HEK293 (cell line): Measurements from ENCODE around the gene TNFSF11.

ENCODE experiments used
- CTCF ChIA-PET: fragments of 350-600 bp; formaldehyde crosslinking; extraction: SDS; loops from one replicate; lab custom pipeline; 2021; ENCODE audit warnings: antibody characterized with exemption; lab: Yijun Ruan, JAX
- POLR2A ChIA-PET: fragments of 300-600 bp; formaldehyde crosslinking; extraction: SDS; loops from one replicate; lab custom pipeline; 2020; ENCODE audit warnings: antibody characterized with exemption, inconsistent platforms; lab: Yijun Ruan, JAX
- H3K27ac ChIP-seq: fragments of 200-500 bp; sonication (Bioruptor generic); 2 replicates; pipeline ENCODE4 v1.5.1; 2014; ENCODE audit warnings: low read depth, low read length, control low read depth, inconsistent platforms; ENCODE audit errors: extremely low read depth
- H3K36me3 ChIP-seq, 2 experiments: fragments of 200-500 bp in 1 of 2; sonication (Bioruptor generic) in 1 of 2; 1 replicate in 1 of 2; 2 replicates in 1 of 2; pipeline ENCODE4 v1.5.1; 2014 to 2017; ENCODE audit warnings: inconsistent platforms in 2 of 2, low read length in 2 of 2; ENCODE audit not compliant: control insufficient read depth in 2 of 2, insufficient read depth in 1 of 2
- H3K4me1 ChIP-seq: fragments of 200-500 bp; sonication (Bioruptor generic); 2 replicates; pipeline ENCODE4 v1.5.1; 2014; ENCODE audit warnings: mild to moderate bottlenecking, low read length, inconsistent platforms; ENCODE audit not compliant: control insufficient read depth, insufficient read depth
- H3K4me3 ChIP-seq: 2 replicates; pipeline ENCODE4 v1.5.1; 2011; ENCODE audit warnings: low read depth, mild to moderate bottlenecking, control low read depth, low read length, moderate library complexity
- H3K9me3 ChIP-seq: fragments of 200-500 bp; sonication (Bioruptor generic); 2 replicates; pipeline ENCODE4 v1.5.1; 2014; ENCODE audit warnings: low read depth, low read length, inconsistent platforms; ENCODE audit not compliant: control insufficient read depth, insufficient read depth
- BCL11B ChIP-seq: fragments of 450-650 bp; formaldehyde crosslinking; IDR thresholded peaks from 2 replicates; pipeline ENCODE4 v1.5.1; 2016; ENCODE audit warnings: low read depth, missing biosample characterization, missing genetic modification characterization
- HOXA7 ChIP-seq: sonication (generic); formaldehyde crosslinking; IDR thresholded peaks from 2 replicates; pipeline ENCODE4 v1.8.1; 2022; ENCODE audit warnings: missing genetic modification reagents, borderline replicate concordance
- KLF10 ChIP-seq: fragments of 450-650 bp; IDR thresholded peaks from 2 replicates; pipeline ENCODE4 v1.5.1; 2018; ENCODE audit warnings: missing biosample characterization, mild to moderate bottlenecking, missing genetic modification characterization
- KLF16 ChIP-seq: fragments of 450-650 bp; formaldehyde crosslinking; IDR thresholded peaks from 2 replicates; pipeline ENCODE4 v1.5.1; 2017; ENCODE audit warnings: missing biosample characterization, missing genetic modification characterization
- KLF7 ChIP-seq: fragments of 450-650 bp; formaldehyde crosslinking; IDR thresholded peaks from 2 replicates; pipeline ENCODE4 v1.5.1; 2016; ENCODE audit warnings: missing biosample characterization, missing genetic modification characterization, borderline replicate concordance
- KLF8 ChIP-seq: fragments of 450-650 bp; formaldehyde crosslinking; IDR thresholded peaks from 2 replicates; pipeline ENCODE4 v1.5.1; 2016; ENCODE audit warnings: missing biosample characterization, missing genetic modification characterization
- SCRT1 ChIP-seq: fragments of 450-650 bp; formaldehyde crosslinking; IDR thresholded peaks from 2 replicates; pipeline ENCODE4 v1.5.1; 2016; ENCODE audit warnings: missing biosample characterization, missing genetic modification characterization, borderline replicate concordance
- SP2 ChIP-seq: fragments of 450-650 bp; formaldehyde crosslinking; IDR thresholded peaks from 2 replicates; pipeline ENCODE4 v1.5.1; 2016; ENCODE audit warnings: missing biosample characterization, missing genetic modification characterization
- WT1 ChIP-seq: fragments of 450-650 bp; formaldehyde crosslinking; IDR thresholded peaks from 2 replicates; pipeline ENCODE4 v1.5.1; 2016; ENCODE audit warnings: missing biosample characterization, missing genetic modification characterization
- ZBTB21 ChIP-seq: fragments of 450-650 bp; formaldehyde crosslinking; IDR thresholded peaks from 2 replicates; pipeline ENCODE4 v1.5.1; 2017; ENCODE audit warnings: missing biosample characterization, missing genetic modification characterization
- ZFP41 ChIP-seq: fragments of 450-650 bp; formaldehyde crosslinking; IDR thresholded peaks from 2 replicates; pipeline ENCODE4 v1.5.1; 2016; ENCODE audit warnings: missing biosample characterization, missing genetic modification characterization, borderline replicate concordance
- ZNF10 ChIP-seq: fragments of 450-650 bp; formaldehyde crosslinking; IDR thresholded peaks from 2 replicates; pipeline ENCODE4 v1.5.1; 2017; ENCODE audit warnings: missing biosample characterization, missing genetic modification characterization
- ZNF133 ChIP-seq: fragments of 450-650 bp; formaldehyde crosslinking; IDR thresholded peaks from 2 replicates; pipeline ENCODE4 v1.5.1; 2016; ENCODE audit warnings: missing biosample characterization, missing genetic modification characterization
- ZNF155 ChIP-seq: fragments of 450-650 bp; formaldehyde crosslinking; IDR thresholded peaks from 2 replicates; pipeline ENCODE4 v1.5.1; 2016; ENCODE audit warnings: missing biosample characterization, missing genetic modification characterization
- ZNF175 ChIP-seq: fragments of 450-650 bp; formaldehyde crosslinking; IDR thresholded peaks from 2 replicates; pipeline ENCODE4 v1.5.1; 2016; ENCODE audit warnings: missing biosample characterization, missing genetic modification characterization
- ZNF223 ChIP-seq: fragments of 450-650 bp; formaldehyde crosslinking; IDR thresholded peaks from 2 replicates; pipeline ENCODE4 v1.5.1; 2016; ENCODE audit warnings: missing biosample characterization, missing genetic modification characterization
- ZNF248 ChIP-seq: fragments of 450-650 bp; formaldehyde crosslinking; IDR thresholded peaks from 2 replicates; pipeline ENCODE4 v1.5.1; 2017; ENCODE audit warnings: missing biosample characterization, missing genetic modification characterization
- ZNF280C ChIP-seq: fragments of 450-650 bp; formaldehyde crosslinking; IDR thresholded peaks from 2 replicates; pipeline ENCODE4 v1.5.1; 2016; ENCODE audit warnings: missing biosample characterization, missing genetic modification characterization
- ZNF350 ChIP-seq: fragments of 450-650 bp; formaldehyde crosslinking; IDR thresholded peaks from 2 replicates; pipeline ENCODE4 v1.5.0; 2017; ENCODE audit warnings: missing biosample characterization, mild to moderate bottlenecking, missing genetic modification characterization
- ZNF366 ChIP-seq: fragments of 450-650 bp; formaldehyde crosslinking; conservative IDR thresholded peaks from 2 replicates; pipeline ENCODE4 v1.5.1; 2016; ENCODE audit warnings: missing biosample characterization, missing genetic modification characterization
- ZNF416 ChIP-seq: fragments of 450-650 bp; formaldehyde crosslinking; IDR thresholded peaks from 2 replicates; pipeline ENCODE4 v1.5.1; 2016; ENCODE audit warnings: missing biosample characterization, missing genetic modification characterization
- ZNF473 ChIP-seq: fragments of 450-650 bp; formaldehyde crosslinking; IDR thresholded peaks from 2 replicates; pipeline ENCODE4 v1.5.1; 2017; ENCODE audit warnings: missing biosample characterization, missing genetic modification characterization
- ZNF776 ChIP-seq: fragments of 450-650 bp; formaldehyde crosslinking; IDR thresholded peaks from 2 replicates; pipeline ENCODE4 v1.5.0; 2017; ENCODE audit warnings: missing biosample characterization, missing genetic modification characterization, borderline replicate concordance
- ZNF792 ChIP-seq: fragments of 450-650 bp; formaldehyde crosslinking; IDR thresholded peaks from 2 replicates; pipeline ENCODE4 v1.5.1; 2016; ENCODE audit warnings: missing biosample characterization, missing genetic modification characterization
- TF ChIP-seq, protein P1 (sequence below): fragments of 450-650 bp; formaldehyde crosslinking; IDR thresholded peaks from 2 replicates; pipeline ENCODE4 v1.5.1; 2016; ENCODE audit warnings: missing biosample characterization, missing genetic modification characterization, borderline replicate concordance
- TF ChIP-seq, protein P2 (sequence below): fragments of 450-650 bp; formaldehyde crosslinking; IDR thresholded peaks from 2 replicates; pipeline ENCODE4 v1.5.1; 2016; ENCODE audit warnings: missing biosample characterization, missing genetic modification characterization

The TNFSF11 gene

GRCh38 chr13:42539670-42540069 lies 34.3 kb upstream of the TNFSF11 start:
- H3K4me1 ChIP-seq, result no peaks in the 10 kb centered on the region
- H3K9me3 ChIP-seq, result no peaks in the 10 kb centered on the region
- no peak overlapping the region for H3K27ac ChIP-seq
- ChIA-PET CTCF (no interaction called here), POLR2A (no interaction called here)
- H3K36me3 ChIP-seq, result no peaks in the 10 kb centered on the region
- TF ChIP-seq ZNF248 (tag by site-specific recombination) (no peak), ZBTB21 (tag by site-specific recombination) (no peak), ZNF416 (tag by site-specific recombination) (no peak), ZNF175 (no peak), ZNF473 (tag by site-specific recombination) (no peak), ZNF280C (no peak), SCRT1 (no peak), ZNF792 (tag by site-specific recombination) (no peak), KLF10 (tag by site-specific recombination) (no peak), WT1 (no peak), KLF16 (tag by site-specific recombination) (no peak), BCL11B (tag by site-specific recombination) (no peak)
- H3K4me3 ChIP-seq, result no peak overlapping the region

GRCh38 chr13:42543215-42543797 lies 30.6 kb upstream of the TNFSF11 start:
- H3K4me3 ChIP-seq, result no peak overlapping the region
- H3K4me1 ChIP-seq, result no peaks in the 10 kb centered on the region
- H3K27ac ChIP-seq, result no peak overlapping the region
- POLR2A ChIA-PET, result no interaction called here
- no peaks in the 10 kb centered on the region for H3K36me3 ChIP-seq
- no peaks in the 10 kb centered on the region for H3K9me3 ChIP-seq
- CTCF ChIA-PET, result interaction anchor here (0.6 to 1.1 kb wide), 3 partner anchors 52 to 427 kb away, joined by 3 to 5 read pairs (median 3); no protein-coding TSS in a partner anchor
- TF ChIP-seq ZNF776 (tag by site-specific recombination), result no peak
- no peak for TF ChIP-seq ZNF350 (tag by site-specific recombination)
- TF ChIP-seq ZNF10, result no peak
- TF ChIP-seq, protein P1, sequence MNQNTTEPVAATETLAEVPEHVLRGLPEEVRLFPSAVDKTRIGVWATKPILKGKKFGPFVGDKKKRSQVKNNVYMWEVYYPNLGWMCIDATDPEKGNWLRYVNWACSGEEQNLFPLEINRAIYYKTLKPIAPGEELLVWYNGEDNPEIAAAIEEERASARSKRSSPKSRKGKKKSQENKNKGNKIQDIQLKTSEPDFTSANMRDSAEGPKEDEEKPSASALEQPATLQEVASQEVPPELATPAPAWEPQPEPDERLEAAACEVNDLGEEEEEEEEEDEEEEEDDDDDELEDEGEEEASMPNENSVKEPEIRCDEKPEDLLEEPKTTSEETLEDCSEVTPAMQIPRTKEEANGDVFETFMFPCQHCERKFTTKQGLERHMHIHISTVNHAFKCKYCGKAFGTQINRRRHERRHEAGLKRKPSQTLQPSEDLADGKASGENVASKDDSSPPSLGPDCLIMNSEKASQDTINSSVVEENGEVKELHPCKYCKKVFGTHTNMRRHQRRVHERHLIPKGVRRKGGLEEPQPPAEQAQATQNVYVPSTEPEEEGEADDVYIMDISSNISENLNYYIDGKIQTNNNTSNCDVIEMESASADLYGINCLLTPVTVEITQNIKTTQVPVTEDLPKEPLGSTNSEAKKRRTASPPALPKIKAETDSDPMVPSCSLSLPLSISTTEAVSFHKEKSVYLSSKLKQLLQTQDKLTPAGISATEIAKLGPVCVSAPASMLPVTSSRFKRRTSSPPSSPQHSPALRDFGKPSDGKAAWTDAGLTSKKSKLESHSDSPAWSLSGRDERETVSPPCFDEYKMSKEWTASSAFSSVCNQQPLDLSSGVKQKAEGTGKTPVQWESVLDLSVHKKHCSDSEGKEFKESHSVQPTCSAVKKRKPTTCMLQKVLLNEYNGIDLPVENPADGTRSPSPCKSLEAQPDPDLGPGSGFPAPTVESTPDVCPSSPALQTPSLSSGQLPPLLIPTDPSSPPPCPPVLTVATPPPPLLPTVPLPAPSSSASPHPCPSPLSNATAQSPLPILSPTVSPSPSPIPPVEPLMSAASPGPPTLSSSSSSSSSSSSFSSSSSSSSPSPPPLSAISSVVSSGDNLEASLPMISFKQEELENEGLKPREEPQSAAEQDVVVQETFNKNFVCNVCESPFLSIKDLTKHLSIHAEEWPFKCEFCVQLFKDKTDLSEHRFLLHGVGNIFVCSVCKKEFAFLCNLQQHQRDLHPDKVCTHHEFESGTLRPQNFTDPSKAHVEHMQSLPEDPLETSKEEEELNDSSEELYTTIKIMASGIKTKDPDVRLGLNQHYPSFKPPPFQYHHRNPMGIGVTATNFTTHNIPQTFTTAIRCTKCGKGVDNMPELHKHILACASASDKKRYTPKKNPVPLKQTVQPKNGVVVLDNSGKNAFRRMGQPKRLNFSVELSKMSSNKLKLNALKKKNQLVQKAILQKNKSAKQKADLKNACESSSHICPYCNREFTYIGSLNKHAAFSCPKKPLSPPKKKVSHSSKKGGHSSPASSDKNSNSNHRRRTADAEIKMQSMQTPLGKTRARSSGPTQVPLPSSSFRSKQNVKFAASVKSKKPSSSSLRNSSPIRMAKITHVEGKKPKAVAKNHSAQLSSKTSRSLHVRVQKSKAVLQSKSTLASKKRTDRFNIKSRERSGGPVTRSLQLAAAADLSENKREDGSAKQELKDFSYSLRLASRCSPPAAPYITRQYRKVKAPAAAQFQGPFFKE (tag by site-specific recombination), result no peak
- TF ChIP-seq, protein P2, sequence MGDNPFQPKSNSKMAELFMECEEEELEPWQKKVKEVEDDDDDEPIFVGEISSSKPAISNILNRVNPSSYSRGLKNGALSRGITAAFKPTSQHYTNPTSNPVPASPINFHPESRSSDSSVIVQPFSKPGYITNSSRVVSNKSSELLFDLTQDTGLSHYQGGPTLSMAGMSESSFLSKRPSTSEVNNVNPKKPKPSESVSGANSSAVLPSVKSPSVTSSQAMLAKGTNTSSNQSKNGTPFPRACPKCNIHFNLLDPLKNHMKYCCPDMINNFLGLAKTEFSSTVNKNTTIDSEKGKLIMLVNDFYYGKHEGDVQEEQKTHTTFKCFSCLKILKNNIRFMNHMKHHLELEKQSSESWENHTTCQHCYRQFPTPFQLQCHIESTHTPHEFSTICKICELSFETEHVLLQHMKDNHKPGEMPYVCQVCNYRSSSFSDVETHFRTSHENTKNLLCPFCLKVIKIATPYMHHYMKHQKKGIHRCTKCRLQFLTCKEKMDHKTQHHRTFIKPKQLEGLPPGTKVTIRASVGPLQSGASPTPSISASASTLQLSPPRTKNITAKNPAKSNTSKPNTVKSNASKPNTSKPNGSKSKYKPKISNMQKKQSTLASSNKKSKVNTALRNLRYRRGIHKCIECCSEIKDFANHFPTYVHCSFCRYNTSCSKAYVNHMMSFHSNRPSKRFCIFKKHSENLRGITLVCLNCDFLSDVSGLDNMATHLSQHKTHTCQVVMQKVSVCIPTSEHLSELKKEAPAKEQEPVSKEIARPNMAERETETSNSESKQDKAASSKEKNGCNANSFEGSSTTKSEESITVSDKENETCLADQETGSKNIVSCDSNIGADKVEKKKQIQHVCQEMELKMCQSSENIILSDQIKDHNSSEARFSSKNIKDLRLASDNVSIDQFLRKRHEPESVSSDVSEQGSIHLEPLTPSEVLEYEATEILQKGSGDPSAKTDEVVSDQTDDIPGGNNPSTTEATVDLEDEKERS, result no peak
- TF ChIP-seq ZNF366 (tag by site-specific recombination), result no peak
- no peak for TF ChIP-seq HOXA7
- no peak for TF ChIP-seq SP2 (tag by site-specific recombination)
- TF ChIP-seq KLF8 (tag by site-specific recombination), result no peak
- TF ChIP-seq KLF7 (tag by site-specific recombination), result no peak
- no peak for TF ChIP-seq ZNF223
- no peak for TF ChIP-seq ZFP41 (tag by site-specific recombination)
- no peak for TF ChIP-seq ZNF133
- no peak for TF ChIP-seq ZNF155 (tag by site-specific recombination)
